ENCODE measurements around the gene MLF2.

- TF ChIP-seq CTCF (IDR thresholded peaks at IDR 0.05; ENCODE audit: poor library complexity, severe bottlenecking) = no peak
- no peak for TF ChIP-seq REST (IDR thresholded peaks at IDR 0.05; ENCODE audit: borderline replicate concordance)
- no peak for TF ChIP-seq TAF1 (IDR thresholded peaks at IDR 0.05; ENCODE audit: low read depth)
- TF ChIP-seq SMC3 (conservative IDR thresholded peaks at IDR 0.05; ENCODE audit: poor library complexity) = no peak
- TF ChIP-seq POLR2AphosphoS5 (IDR thresholded peaks at IDR 0.05) = no peak
- TF ChIP-seq RAD21 (conservative IDR thresholded peaks at IDR 0.05) = no peak
- TF ChIP-seq EZH2 (IDR thresholded peaks at IDR 0.05; ENCODE audit: borderline replicate concordance, insufficient read depth, low read length, poor library complexity, severe bottlenecking) = no peak
- no peak for TF ChIP-seq EP300 (conservative IDR thresholded peaks at IDR 0.05; ENCODE audit: poor library complexity, severe bottlenecking)
- TF ChIP-seq MXI1 (conservative IDR thresholded peaks at IDR 0.05; ENCODE audit: poor library complexity, severe bottlenecking) = no peak
Observed at GRCh38 chr12:6699259-6699988, 53.5 kb downstream of the MLF2 start.
